AG10803 (cell line): ENCODE data around the gene PPP1R3A.

Experiments
- DNase-seq: peaks from one replicate; pipeline ENCODE4 v3.0.0; 2010; ENCODE audit warnings: low read depth
- H3K4me3 ChIP-seq: 2 replicates; pipeline ENCODE4 v1.5.1; 2011; ENCODE audit warnings: mild to moderate bottlenecking, low read length, control low read depth
- TF ChIP-seq, protein P1 (sequence below): conservative IDR thresholded peaks from 2 replicates; pipeline ENCODE4 v1.5.1; 2011; ENCODE audit warnings: mild to moderate bottlenecking, low read length, control low read depth, inconsistent platforms

PPP1R3A gene

DNA sequence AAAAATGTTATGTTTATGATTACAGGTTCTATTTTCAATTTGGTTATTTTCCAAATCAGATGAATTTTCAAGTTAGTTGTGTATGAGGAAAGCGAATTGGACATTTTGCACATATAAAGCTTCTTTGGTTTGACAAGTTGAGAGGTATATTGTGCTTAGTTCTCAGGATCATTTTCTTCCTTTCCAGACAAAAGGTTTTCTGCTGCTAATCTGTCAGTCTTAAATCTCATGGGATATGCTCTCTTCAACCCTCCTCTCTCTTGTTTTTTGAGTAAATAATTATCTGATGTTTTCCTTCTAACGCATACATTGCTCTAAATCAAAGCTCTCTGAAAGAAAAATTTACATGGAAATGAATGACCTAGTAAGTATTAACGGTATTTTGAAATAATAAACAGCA is 77.9 kb downstream of the PPP1R3A start:
- DNase-seq, result no peak
- no peak overlapping the region for H3K4me3 ChIP-seq
- TF ChIP-seq, protein P1, sequence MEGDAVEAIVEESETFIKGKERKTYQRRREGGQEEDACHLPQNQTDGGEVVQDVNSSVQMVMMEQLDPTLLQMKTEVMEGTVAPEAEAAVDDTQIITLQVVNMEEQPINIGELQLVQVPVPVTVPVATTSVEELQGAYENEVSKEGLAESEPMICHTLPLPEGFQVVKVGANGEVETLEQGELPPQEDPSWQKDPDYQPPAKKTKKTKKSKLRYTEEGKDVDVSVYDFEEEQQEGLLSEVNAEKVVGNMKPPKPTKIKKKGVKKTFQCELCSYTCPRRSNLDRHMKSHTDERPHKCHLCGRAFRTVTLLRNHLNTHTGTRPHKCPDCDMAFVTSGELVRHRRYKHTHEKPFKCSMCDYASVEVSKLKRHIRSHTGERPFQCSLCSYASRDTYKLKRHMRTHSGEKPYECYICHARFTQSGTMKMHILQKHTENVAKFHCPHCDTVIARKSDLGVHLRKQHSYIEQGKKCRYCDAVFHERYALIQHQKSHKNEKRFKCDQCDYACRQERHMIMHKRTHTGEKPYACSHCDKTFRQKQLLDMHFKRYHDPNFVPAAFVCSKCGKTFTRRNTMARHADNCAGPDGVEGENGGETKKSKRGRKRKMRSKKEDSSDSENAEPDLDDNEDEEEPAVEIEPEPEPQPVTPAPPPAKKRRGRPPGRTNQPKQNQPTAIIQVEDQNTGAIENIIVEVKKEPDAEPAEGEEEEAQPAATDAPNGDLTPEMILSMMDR, result no peak

DNA sequence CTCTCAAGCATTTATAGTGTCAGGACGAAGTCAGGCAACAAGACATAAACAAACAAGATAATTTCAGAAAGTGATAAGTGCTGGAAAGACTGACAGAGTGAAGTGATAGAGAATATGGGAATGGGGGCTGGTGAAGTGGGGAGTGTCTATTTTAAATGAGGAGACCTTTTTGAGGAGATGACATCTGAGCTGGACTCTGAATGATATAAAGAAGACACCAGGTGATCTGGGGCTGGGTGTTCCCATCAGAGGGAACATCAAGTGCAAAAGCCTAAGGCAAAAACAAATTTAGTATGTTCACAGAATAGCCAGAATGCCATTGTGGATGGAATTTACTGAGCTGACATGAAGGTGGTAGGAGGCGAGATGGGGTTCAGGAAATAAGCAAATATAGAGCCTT is 83.4 kb downstream of the PPP1R3A start:
- DNase-seq, result no peak
- TF ChIP-seq, protein P1, result no peak
- no peak overlapping the region for H3K4me3 ChIP-seq

DNA sequence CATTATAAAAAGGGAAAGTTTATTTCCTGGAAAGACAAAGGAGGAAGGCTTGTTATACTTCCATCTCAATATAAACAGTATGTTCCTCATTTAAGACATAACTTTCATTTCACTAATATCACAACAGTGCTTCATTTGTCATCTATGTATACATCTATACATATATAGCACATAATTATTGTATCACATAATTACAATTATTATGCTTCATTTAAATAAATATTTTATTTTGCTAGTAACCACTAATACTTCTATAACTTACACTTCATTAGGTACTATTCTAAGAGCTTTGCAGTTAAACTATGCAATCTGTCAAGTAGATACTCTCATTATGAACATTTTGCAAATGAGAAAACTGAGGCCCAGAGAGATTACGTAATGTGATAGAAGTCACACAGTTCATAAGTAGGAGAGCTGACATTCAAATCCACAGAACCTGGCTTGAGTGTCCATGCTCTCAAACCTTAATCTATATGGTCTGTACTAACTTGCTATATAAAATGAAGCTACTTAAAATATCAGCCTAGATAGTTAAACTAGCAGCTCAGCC is 86.5 kb downstream of the PPP1R3A start:
- no peak overlapping the region for H3K4me3 ChIP-seq
- DNase-seq, result no peak
- TF ChIP-seq, protein P1, result no peak

DNA sequence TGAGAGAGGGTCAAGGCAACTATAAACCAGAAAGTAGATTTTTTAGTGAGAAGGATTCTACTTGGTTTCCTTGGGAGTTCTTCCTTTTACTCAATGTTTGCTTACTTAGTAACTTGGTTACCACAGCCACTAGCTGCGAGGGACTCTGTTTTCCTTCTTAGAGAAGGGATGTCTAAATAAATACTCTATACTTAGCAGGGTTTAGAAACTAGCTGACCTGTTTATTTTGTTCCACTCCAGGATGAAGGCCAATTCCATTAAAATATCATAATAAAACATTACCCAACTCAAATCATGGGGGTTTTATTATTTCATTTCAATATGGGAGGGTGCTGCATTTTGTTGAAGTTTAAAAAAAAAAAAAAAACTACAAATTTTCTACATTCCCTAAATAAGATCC is 87.3 kb downstream of the PPP1R3A start:
- TF ChIP-seq, protein P1, result no peak
- no peak for DNase-seq
- H3K4me3 ChIP-seq, result no peak overlapping the region

DNA sequence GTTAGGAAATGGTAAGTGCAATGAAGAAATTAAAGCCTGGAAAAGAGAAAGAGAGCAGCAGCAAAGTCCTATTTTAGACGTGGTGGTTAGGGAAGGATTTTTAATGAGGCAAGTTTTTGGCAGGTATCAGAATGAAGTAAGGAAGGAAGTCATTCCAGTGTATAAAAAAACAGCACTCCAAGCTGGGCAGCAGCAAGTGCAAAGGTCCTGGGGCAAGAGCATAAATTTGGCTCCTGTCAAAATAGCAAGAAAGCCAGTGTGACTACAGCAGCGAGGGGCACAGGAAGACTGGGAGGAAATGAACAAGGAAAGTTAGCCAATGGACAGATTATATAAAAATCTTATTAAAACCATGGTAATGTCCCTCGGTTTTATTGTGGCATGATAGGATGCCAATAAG is 90.2 kb downstream of the PPP1R3A start:
- no peak for DNase-seq
- H3K4me3 ChIP-seq, result no peak overlapping the region
- TF ChIP-seq, protein P1, result no peak
